GM12872 (cell line): ENCODE data around the gene LIMK1.

Experiments
- CTCF ChIP-seq: IDR thresholded peaks from 3 replicates; pipeline ENCODE4 v1.5.1; 2011; ENCODE audit warnings: low read depth, mild to moderate bottlenecking, low read length, moderate library complexity; ENCODE audit not compliant: insufficient read depth

Gene LIMK1

GRCh38 chr7:74051193-74051592 is 32.4 kb upstream of the LIMK1 start:
- no peak for TF ChIP-seq CTCF

- peak; percentile 50 for TF ChIP-seq CTCF
These were observed 31.8 kb upstream of the LIMK1 start for GRCh38 chr7:74051629-74052410.

- no peak for TF ChIP-seq CTCF
These were observed 31.0 kb upstream of the LIMK1 start for GRCh38 chr7:74052628-74053027.

GRCh38 chr7:74053589-74054186 is 29.9 kb upstream of the LIMK1 start:
- TF ChIP-seq CTCF: no peak

GRCh38 chr7:74056096-74056915 is 27.3 kb upstream of the LIMK1 start:
- TF ChIP-seq CTCF: no peak

GRCh38 chr7:74057216-74057925 is 26.2 kb upstream of the LIMK1 start:
- no peak for TF ChIP-seq CTCF

- TF ChIP-seq CTCF: no peak
These were observed 25.6 kb upstream of the LIMK1 start for GRCh38 chr7:74057987-74058386.
